RPMI8226 (cell line): Measurements from ENCODE around the gene HRH2.

Experiments used
- DNase-seq: peaks from one replicate; pipeline ENCODE4 v3.0.0-alpha.2; 2015

The HRH2 gene

DNA sequence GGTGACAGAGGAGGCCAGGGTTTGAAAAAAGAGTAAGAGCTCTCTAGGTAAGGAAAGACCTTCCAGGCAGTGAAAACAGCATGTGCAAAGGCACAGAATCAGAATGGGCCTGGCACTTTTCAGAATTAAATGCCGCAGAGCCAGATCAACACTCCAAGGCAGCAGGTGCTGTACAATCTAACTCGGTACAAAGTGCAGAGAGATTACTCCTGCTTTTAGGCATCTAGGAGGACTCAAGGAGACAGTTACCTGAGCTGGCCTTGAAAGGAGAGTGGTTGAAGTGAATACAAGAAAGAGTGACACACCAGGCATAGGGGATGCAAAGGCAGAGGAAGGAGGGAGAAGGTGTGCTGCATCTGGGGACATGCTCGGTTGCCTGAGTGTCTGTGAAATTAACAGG is 21.5 kb downstream of the HRH2 start:
- DNase-seq = no peak

DNA sequence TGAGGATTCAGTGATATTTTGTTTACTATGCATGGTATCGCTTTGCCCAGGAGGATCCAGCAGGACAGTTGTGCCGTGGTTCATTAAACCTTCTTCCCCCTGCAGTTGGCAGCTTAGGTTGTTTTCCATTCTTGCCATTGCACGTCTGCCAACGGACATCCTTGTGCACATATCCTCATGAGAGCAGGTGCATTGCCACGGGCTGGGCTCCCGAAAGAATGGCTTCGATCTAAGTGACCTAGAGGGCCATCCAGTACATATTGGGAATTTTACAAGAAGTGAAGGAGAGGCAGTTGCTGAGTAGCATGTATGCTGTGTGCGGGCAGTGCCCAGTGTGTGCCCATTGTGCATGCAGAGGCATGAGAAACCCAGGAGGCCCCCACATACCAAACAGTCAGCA is 22.1 kb downstream of the HRH2 start:
- peak; percentile 43 for DNase-seq

- no peak for DNase-seq
Observed at GRCh38 chr5:175680463-175680862, 22.6 kb downstream of the HRH2 start.

DNA sequence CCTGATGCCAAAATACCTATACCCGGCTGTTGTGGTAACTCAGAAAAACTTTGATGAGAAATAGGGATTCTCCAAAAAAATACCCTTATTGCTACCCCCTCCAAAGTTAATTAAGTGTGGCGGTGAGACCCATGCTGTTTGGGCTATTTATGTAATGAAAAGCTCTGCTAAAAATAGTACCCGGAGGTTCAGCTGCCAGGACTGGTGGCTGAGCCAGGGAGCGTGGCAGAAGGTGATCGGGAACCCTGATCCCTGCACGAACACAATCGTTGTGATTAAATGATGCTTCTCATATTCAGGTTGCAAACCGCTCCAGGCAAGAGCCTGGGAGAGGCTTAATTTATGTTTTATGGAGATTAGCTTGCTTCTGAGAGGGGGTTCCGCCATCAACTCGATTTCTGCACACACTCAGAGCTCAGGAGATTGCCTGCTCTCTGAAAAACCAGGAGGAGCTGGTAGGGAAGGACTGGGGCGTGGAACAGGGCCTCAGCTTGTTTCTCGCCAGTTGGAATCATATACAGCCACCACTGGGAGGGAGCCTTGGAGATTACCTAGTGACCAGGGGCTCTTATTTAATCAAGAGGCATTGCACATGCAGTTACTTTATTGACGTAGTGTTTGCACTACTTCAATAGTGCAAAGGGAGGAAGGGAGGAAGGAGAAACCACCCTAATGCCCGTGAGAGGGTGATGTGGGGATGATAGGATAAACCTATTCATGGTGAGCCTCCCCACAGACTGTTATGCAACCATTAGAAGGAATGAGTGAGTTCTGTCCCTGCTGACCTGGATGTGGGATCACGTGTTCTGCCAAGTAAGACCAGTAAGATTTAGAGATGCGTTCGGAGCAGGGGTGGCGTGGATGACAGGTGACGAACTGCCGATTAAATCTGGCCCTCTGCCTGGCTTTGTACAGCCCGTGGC is 23.4 kb downstream of the HRH2 start:
- peak; percentile 38 for DNase-seq

DNA sequence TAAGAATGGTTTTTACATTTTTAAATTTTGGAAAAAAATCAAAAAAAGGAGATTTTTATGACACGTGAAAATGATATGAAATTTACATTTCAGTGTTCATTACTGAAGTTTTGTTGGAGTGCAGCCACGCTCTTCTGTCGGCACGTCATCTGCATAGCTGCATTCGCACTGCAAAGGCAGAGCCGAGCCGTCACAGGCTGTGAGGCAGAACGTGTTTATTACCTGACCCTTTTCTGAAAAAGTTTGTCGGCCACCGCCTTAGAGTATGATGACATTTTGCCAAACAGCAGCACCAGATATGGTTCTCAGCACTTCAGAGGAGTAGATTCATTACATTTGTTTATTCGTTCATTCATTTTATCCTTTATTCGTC is 24.1 kb downstream of the HRH2 start:
- DNase-seq = peak; percentile 33

- DNase-seq = no peak
Observed at GRCh38 chr5:175682664-175683063, 24.8 kb downstream of the HRH2 start.

- DNase-seq = no peak
Observed at GRCh38 chr5:175683231-175683630, 25.4 kb downstream of the HRH2 start.

DNA sequence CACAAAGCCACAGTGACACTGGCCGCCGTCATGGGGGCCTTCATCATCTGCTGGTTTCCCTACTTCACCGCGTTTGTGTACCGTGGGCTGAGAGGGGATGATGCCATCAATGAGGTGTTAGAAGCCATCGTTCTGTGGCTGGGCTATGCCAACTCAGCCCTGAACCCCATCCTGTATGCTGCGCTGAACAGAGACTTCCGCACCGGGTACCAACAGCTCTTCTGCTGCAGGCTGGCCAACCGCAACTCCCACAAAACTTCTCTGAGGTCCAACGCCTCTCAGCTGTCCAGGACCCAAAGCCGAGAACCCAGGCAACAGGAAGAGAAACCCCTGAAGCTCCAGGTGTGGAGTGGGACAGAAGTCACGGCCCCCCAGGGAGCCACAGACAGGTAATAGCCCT is 26.1 kb downstream of the HRH2 start:
- DNase-seq = no peak

DNA sequence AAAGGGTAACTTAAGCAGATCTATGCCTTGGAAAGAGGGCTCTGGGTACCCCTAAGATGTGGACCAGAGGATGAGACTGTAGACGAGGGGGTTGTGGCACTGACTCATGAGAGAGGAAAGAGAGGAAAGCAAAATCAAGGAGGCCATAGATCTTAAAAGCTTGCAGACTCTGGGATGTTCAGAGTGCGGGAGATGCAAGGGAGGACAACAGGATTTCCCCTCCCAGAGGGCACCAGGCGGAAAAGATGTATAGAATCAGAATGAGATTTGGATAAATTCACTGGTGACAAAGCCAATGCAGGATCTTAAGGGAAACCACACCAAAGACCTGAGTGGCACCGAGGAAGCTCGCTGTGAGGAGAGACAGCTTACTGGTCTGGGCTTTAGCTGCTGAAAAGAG is 27.1 kb downstream of the HRH2 start:
- no peak for DNase-seq

DNA sequence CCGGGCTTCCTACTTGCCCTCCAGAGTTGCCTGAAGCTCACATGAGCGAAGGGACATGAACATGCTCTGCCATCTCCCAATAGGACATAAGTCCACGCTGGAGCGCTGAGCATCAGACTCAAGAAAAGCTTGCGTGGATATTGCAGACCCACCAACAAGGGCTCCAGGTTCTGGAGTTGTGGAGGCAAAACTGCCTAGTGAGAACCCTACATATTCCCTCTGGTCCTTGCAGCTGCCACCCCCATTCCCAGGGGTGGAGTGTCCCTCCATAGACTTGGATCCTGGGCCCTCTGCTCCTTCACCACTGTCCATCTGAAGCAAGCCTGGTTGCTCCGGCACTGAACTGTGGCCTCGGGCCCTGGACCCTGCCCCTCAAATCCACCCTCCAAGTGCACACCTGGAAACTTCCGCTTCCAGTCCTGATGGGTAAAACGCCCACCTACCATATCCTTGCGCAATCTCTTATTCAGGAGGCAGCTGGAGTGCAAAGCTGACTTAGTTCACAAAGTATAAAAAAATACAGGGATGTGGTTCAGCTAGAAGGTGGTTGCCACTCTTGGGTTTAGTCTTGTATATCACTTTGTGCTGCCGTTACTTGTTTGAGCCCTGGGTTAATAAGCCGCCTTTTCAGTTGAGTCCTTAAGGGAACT is 28.0 kb downstream of the HRH2 start:
- no peak for DNase-seq

DNA sequence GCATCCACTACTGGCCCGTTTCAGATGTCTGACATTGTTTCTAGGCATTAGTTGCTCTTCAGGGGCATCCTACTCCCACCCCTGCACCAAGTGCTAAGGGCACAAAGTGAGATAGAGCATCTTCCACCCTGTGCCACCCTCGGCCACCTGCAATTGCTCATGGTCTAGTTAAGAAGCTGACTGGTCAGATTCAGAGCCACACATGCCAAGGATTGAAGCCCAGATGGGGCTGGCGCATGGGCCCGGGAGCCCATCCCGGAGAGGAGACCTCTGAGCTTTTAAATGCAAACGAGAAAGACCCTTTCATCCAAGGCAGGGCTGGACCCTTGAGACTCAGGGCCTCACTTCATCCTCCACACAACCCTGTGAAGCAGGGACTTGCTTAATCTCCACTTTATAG is 28.5 kb downstream of the HRH2 start:
- no peak for DNase-seq

DNA sequence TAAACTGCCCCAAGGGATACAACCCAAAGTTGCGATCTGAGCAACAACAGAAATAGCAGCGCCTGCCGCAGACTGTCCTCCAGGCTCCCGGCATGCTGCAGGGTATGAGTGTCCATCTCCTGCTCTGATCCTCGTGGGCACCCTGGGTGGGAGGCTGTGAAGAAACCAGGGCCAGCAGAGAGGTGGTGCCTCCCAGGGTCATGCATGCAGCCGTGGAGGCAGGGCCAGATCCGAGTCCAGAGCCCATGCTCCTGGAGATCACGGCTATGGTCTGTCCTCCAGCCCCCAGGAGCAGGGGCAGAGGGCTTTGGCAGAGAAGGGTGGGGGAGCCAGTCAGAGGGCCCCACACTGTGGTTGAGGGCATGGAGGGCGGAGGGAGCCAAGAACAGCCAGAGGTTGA is 29.0 kb downstream of the HRH2 start:
- DNase-seq = no peak

- DNase-seq = no peak
Observed at GRCh38 chr5:175687231-175687701, 29.4 kb downstream of the HRH2 start.

DNA sequence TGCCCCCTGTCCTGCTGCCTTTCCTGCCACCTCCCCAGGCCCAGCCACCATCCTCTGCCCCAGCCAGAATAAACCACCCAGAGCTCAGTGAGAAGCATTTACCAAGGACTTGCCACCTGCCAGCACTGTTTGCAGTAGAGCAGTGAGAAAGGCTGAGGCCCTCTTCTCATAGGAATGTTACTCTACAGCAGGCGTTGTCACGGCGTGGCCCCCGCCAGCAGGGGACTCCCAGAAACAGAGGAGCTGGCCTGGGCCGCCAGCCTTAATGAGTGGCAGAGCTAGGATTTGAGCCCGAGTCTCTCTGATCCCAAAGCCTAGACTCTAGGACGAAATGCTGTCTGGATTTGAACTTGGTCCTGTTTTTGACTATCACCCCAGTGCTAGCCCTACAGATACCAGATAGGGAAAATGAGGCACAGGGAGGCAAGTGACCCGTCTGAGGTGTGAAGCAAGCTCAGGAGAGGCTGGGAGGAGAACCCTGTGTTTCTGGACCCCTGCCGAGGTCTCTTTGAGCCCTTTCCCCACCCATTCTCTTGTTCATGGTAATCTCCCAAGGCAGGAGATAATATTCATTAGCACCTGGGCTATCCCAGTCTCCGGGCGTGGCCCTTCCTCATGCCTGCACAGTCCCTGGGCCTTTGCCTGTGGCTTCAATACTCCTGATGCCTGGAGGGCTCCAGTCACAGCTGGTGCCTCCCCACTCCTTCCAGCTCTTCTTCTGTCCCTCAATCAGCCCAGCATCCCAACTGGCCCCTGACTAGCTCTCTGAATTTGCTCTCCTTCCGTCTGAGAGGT is 30.7 kb downstream of the HRH2 start:
- DNase-seq = no peak

DNA sequence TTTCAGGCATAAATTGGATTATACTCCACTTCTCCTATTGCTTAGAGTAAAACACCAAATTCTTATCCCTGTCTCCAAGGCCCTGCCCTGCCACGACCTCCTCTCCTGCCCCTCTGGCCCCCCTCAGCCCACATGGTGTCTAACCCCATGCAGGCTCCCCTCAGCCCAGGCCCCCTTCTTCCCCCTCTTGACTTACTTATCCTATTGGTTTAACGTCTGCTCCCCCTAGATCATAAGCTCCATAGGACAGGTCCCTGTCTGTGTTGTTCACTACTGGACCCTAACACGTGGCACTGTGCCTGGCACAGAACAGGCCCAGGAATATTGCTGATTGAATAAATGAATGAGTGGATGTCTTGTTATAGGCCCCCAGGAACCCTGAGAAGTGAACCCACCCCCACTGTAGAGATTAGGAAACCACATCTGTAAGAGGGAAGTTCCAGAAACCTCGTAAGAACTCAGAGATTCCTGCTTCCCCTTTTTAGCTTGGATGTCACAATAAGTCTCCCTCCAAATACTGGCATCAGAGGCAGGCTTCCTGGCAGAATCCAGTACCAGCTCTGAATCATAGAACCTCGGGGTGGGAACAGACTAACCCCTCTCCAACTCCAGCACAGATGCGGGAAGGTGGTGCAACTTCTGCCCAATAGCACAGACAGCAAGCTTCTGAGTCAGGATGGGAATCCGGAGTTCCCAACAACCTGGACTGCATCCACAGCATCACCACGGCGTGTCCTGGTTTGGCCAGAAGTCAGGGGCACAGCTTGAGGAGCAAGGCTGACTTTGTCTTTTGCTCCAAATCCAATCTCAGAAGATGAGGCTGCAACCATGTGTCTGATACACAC is 31.5 kb downstream of the HRH2 start:
- DNase-seq = no peak

DNA sequence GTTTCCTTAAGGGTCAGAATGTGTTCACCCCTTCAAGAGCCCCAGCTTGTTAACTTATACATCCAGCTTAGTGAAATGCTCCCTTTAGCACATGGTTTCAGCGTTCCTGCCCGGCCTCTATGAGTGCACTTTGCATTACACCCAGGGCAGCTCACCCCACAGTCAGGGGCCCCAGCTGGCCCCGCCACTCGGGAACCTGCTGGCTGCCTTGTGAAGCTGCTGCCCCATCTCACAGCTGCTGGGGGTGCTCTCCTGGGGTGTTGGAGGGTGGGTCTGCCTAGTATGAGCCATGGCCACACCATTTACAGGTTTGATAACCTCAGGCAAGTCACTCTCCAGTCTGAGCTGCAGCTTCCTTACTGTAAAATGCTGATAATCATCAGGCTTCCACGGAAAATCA is 32.2 kb downstream of the HRH2 start:
- no peak for DNase-seq

- DNase-seq = no peak
Observed at GRCh38 chr5:175690586-175690985, 32.7 kb downstream of the HRH2 start.

DNA sequence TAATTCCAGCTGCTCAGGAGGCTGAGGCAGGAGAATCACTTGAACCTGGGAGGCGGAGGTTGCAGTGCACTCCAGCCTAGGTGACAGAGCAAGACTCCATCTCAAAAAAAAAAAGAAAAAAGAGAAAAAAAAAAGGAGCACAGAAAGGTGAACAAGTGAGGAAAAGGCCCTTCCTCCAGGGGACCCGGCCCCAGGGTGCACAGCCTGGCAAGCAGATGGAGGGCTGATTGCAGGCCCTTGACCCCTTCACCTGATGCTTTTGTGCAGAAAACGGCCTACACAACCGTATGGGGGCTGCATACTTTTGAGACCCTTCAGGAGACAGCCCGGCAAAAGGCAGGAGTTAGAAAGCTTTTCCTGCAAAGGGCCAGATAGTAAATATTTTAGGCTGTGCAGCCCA is 33.9 kb downstream of the HRH2 start:
- no peak for DNase-seq

DNA sequence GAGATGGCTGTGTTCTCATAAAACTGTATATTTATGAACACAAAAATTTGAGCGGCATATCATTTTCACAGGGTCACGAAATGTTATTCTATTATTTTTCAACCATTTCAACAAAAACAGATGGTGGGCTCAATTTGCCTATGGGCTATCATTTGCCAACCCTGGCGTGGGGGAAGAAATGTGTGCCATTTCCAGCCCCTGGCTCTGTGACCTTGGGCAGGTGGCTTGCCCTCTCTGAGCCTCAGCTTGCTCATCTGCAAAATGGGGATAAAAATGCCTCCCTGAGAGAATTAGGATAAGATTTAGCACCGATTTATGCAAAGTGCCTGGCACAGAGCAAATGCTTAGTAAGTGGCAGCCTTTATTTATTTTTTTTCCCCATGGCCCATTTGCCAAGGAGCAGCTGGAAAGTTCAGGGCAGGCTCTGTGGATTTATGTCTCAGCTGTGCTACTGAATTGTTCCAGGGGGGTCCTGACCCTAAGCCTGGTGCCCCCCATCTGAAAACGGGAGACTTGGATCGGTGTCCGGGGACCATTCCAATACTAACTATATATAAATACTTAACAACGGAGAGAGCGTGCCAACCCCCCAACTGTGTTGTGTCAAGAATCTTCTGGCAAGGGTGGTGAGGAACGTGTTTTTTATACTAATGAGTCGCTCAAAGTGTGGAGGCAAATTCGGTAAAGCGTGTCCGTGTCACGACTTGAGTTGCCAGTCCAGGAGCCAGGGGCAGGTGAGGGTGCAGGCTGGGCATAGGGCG is 34.5 kb downstream of the HRH2 start:
- DNase-seq = no peak

- DNase-seq = no peak
Observed at GRCh38 chr5:175692996-175693710, 35.3 kb downstream of the HRH2 start.

DNA sequence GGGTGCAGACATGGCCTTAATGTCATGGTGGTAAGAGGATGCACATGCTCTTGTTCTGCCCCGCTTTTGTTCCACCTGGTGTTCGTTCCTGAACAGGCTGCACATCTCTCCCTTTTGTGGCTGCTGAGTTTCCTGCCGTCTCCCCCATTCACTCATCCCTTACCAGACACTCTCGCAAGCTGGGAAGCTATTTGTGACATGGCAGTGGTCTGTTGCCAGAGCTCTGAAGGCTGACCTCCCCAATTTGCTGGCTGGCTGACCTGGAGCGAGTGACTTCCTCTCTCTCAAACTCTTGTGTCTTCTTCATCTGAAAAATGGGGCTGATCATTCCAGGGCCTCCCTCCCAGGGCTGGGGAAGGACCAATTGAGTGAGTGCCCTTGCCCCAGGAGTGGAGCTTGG is 35.9 kb downstream of the HRH2 start:
- DNase-seq = no peak
